Ishikawa (cell line): ENCODE measurements around the gene LIMS2.

Experiments
- CEBPB ChIP-seq: IDR thresholded peaks from 2 replicates; pipeline ENCODE4 v1.6.1; 2012
- CREB1 ChIP-seq: IDR thresholded peaks from 2 replicates; pipeline ENCODE4 v1.6.1; 2012; ENCODE audit warnings: low read depth
- EGR1 ChIP-seq: IDR thresholded peaks from 2 replicates; pipeline ENCODE4 v1.6.1; 2012
- EP300 ChIP-seq: IDR thresholded peaks from 2 replicates; pipeline ENCODE4 v1.6.1; 2012; ENCODE audit warnings: borderline replicate concordance
- NFIC ChIP-seq: IDR thresholded peaks from 2 replicates; pipeline ENCODE4 v1.6.1; 2012
- RAD21 ChIP-seq: IDR thresholded peaks from 2 replicates; pipeline ENCODE4 v1.6.1; 2012; ENCODE audit warnings: low read depth
- TAF1 ChIP-seq: IDR thresholded peaks from 2 replicates; pipeline ENCODE4 v1.6.1; 2012; ENCODE audit warnings: low read depth, mild to moderate bottlenecking
- TCF12 ChIP-seq: IDR thresholded peaks from 2 replicates; pipeline ENCODE4 v1.6.1; 2012; ENCODE audit warnings: low read depth
- TEAD4 ChIP-seq: IDR thresholded peaks from 2 replicates; pipeline ENCODE4 v1.6.1; 2012
- USF1 ChIP-seq: IDR thresholded peaks from 2 replicates; pipeline ENCODE4 v1.6.1; 2012
- YY1 ChIP-seq: IDR thresholded peaks from 2 replicates; pipeline ENCODE4 v1.6.1; 2012; ENCODE audit warnings: low read depth
- ZBTB7A ChIP-seq: IDR thresholded peaks from 2 replicates; pipeline ENCODE4 v1.6.1; 2012; ENCODE audit warnings: low read depth
- TF ChIP-seq, protein P1 (sequence below): IDR thresholded peaks from 2 replicates; pipeline ENCODE4 v1.6.1; 2012
- TF ChIP-seq, protein P2 (sequence below): IDR thresholded peaks from 2 replicates; pipeline ENCODE4 v1.6.1; 2012; ENCODE audit warnings: low read depth, mild to moderate bottlenecking

DNA sequence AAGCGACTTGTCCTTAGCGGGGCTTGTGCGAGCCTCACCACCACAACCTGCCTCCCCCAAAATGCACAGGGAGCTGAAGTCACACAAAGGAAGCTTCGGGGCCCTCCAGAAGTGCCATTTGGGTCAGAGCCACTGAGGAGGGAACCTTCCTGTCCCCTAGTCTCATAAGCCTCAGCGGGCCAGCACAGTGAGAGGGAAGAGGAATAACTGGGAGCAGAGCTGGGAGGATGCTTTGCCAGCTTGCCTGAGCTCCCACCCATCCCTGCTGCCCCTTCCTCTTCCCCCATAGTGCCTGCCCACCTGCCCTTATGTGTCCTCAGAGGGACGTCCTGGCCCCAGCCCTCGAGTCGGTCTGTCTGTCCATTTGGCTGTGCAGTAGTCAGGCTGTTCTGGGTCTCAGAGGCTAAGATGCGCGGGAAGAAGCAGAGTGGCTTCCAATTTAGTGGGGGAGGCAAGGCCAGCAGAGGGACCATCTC, 81.2 kb downstream of the LIMS2 start:
- no peak for TF ChIP-seq NFIC
- no peak for TF ChIP-seq RAD21
- no peak for TF ChIP-seq TEAD4
- TF ChIP-seq ZBTB7A = no peak
- no peak for TF ChIP-seq EP300
- no peak for TF ChIP-seq TCF12
- TF ChIP-seq CEBPB = no peak
- TF ChIP-seq, protein P1, sequence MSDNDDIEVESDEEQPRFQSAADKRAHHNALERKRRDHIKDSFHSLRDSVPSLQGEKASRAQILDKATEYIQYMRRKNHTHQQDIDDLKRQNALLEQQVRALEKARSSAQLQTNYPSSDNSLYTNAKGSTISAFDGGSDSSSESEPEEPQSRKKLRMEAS = no peak
- no peak for TF ChIP-seq CREB1
- no peak for TF ChIP-seq EGR1
- TF ChIP-seq, protein P2, sequence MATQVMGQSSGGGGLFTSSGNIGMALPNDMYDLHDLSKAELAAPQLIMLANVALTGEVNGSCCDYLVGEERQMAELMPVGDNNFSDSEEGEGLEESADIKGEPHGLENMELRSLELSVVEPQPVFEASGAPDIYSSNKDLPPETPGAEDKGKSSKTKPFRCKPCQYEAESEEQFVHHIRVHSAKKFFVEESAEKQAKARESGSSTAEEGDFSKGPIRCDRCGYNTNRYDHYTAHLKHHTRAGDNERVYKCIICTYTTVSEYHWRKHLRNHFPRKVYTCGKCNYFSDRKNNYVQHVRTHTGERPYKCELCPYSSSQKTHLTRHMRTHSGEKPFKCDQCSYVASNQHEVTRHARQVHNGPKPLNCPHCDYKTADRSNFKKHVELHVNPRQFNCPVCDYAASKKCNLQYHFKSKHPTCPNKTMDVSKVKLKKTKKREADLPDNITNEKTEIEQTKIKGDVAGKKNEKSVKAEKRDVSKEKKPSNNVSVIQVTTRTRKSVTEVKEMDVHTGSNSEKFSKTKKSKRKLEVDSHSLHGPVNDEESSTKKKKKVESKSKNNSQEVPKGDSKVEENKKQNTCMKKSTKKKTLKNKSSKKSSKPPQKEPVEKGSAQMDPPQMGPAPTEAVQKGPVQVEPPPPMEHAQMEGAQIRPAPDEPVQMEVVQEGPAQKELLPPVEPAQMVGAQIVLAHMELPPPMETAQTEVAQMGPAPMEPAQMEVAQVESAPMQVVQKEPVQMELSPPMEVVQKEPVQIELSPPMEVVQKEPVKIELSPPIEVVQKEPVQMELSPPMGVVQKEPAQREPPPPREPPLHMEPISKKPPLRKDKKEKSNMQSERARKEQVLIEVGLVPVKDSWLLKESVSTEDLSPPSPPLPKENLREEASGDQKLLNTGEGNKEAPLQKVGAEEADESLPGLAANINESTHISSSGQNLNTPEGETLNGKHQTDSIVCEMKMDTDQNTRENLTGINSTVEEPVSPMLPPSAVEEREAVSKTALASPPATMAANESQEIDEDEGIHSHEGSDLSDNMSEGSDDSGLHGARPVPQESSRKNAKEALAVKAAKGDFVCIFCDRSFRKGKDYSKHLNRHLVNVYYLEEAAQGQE = no peak
- no peak for TF ChIP-seq YY1
- no peak for TF ChIP-seq TAF1
- TF ChIP-seq USF1 = no peak
